Loucy (cell line): ENCODE results near the gene MED13L.

Experiments
- H2AFZ ChIP-seq: fragments of 200-600 bp; sonication (generic); 2 replicates; pipeline ENCODE4 v1.6.0; 2016; ENCODE audit warnings: antibody characterized with exemption, mild to moderate bottlenecking, low read length, moderate library complexity
- H3F3A ChIP-seq: fragments of 200-600 bp; 2 replicates; pipeline ENCODE4 v1.6.0; 2016; ENCODE audit warnings: antibody characterized with exemption, low read depth, mild to moderate bottlenecking
- H3K27me3 ChIP-seq: fragments of 200-600 bp; sonication (generic); 2 replicates; pipeline ENCODE4 v1.6.1; 2014; ENCODE audit warnings: low read length, mild to moderate bottlenecking; ENCODE audit not compliant: insufficient read depth, poor library complexity, severe bottlenecking
- H3K36me3 ChIP-seq: fragments of 200-600 bp; sonication (generic); 2 replicates; pipeline ENCODE4 v1.6.1; 2016; ENCODE audit warnings: low read length; ENCODE audit not compliant: insufficient read depth
- H3K4me1 ChIP-seq: fragments of 200-600 bp; sonication (generic); 2 replicates; pipeline ENCODE4 v1.5.1; 2014; ENCODE audit warnings: low read length, mild to moderate bottlenecking; ENCODE audit not compliant: insufficient read depth, poor library complexity, severe bottlenecking
- H3K4me2 ChIP-seq: fragments of 200-600 bp; sonication (generic); 2 replicates; pipeline ENCODE4 v1.6.0; 2014; ENCODE audit warnings: antibody characterized with exemption, low read length, low read depth, mild to moderate bottlenecking; ENCODE audit not compliant: poor library complexity, severe bottlenecking
- H3K4me3 ChIP-seq: fragments of 200-600 bp; sonication (generic); 2 replicates; pipeline ENCODE4 v1.5.1; 2014; ENCODE audit warnings: low read length, mild to moderate bottlenecking, mixed read lengths; ENCODE audit not compliant: poor library complexity, severe bottlenecking
- H3K79me2 ChIP-seq: fragments of 200-600 bp; sonication (generic); 2 replicates; pipeline ENCODE4 v1.6.1; 2014; ENCODE audit warnings: low read length; ENCODE audit not compliant: insufficient read depth
- H3K9ac ChIP-seq: fragments of 200-600 bp; sonication (generic); 2 replicates; pipeline ENCODE4 v1.6.0; 2014; ENCODE audit warnings: mild to moderate bottlenecking, low read depth, low read length, moderate library complexity; ENCODE audit not compliant: poor library complexity, severe bottlenecking
- H3K9me2 ChIP-seq: fragments of 200-600 bp; sonication (generic); replicated peaks from 2 replicates; pipeline ENCODE4 v1.6.1; 2016; ENCODE audit warnings: low read depth, low read length, mixed read lengths
- H3K9me3 ChIP-seq: fragments of 200-600 bp; sonication (generic); 2 replicates; pipeline ENCODE4 v1.6.1; 2014; ENCODE audit warnings: mild to moderate bottlenecking, antibody characterized with exemption, low read length, low read depth; ENCODE audit not compliant: insufficient read depth
- H4K20me1 ChIP-seq: fragments of 200-600 bp; sonication (generic); 2 replicates; pipeline ENCODE4 v1.6.0; 2014; ENCODE audit warnings: antibody characterized with exemption, low read length, mild to moderate bottlenecking; ENCODE audit not compliant: insufficient read depth, poor library complexity, severe bottlenecking
- CTCF ChIP-seq: fragments of 200-600 bp; sonication (generic); conservative IDR thresholded peaks from 2 replicates; pipeline ENCODE4 v1.5.1; 2014; ENCODE audit warnings: mild to moderate bottlenecking, antibody characterized with exemption, low read length
- EZH2phosphoT487 ChIP-seq: fragments of 200-600 bp; IDR thresholded peaks from 2 replicates; pipeline ENCODE4 v1.6.1; 2018; ENCODE audit warnings: antibody characterized with exemption, mild to moderate bottlenecking, moderate library complexity, borderline replicate concordance

MED13L gene

GRCh38 chr12:115934046-115934445, 343.4 kb downstream of the MED13L start:
- H3K79me2 ChIP-seq, result no peaks in the 10 kb centered on the region
- H4K20me1 ChIP-seq, result no peaks in the 10 kb centered on the region
- no peaks in the 10 kb centered on the region for H3K36me3 ChIP-seq
- H3K4me3 ChIP-seq, result no peak overlapping the region
- no peaks in the 10 kb centered on the region for H3K9me3 ChIP-seq
- no peaks in the 10 kb centered on the region for H3K27me3 ChIP-seq
- no peaks in the 10 kb centered on the region for H3F3A ChIP-seq
- H3K9me2 ChIP-seq, result no peaks in the 10 kb centered on the region
- no peak overlapping the region for H2AFZ ChIP-seq
- no peak overlapping the region for H3K4me2 ChIP-seq
- H3K4me1 ChIP-seq, result no peaks in the 10 kb centered on the region
- no peak overlapping the region for H3K9ac ChIP-seq
- TF ChIP-seq EZH2phosphoT487 (no peak), CTCF (no peak)

- TF ChIP-seq EZH2phosphoT487, result no peak
- no peak for TF ChIP-seq CTCF
- H4K20me1 ChIP-seq, result no peaks in the 10 kb centered on the region
- H3K36me3 ChIP-seq, result no peaks in the 10 kb centered on the region
- no peaks in the 10 kb centered on the region for H3K4me1 ChIP-seq
- H3K9me3 ChIP-seq, result no peaks in the 10 kb centered on the region
- no peak overlapping the region for H3K4me2 ChIP-seq
- H2AFZ ChIP-seq, result no peak overlapping the region
- no peaks in the 10 kb centered on the region for H3K9me2 ChIP-seq
- no peaks in the 10 kb centered on the region for H3K27me3 ChIP-seq
- H3F3A ChIP-seq, result no peaks in the 10 kb centered on the region
- H3K4me3 ChIP-seq, result no peak overlapping the region
- no peaks in the 10 kb centered on the region for H3K79me2 ChIP-seq
- H3K9ac ChIP-seq, result no peak overlapping the region
These were observed 345.4 kb downstream of the MED13L start for GRCh38 chr12:115932066-115932465.

GRCh38 chr12:115930336-115930735, 347.2 kb downstream of the MED13L start:
- Histone ChIP-seq H3K27me3 (no peaks in the 10 kb centered on the region), H4K20me1 (no peaks in the 10 kb centered on the region), H3K36me3 (no peaks in the 10 kb centered on the region), H3K4me2 (no peak overlapping the region), H3K4me3 (no peak overlapping the region), H3K4me1 (no peaks in the 10 kb centered on the region), H3K9me2 (no peaks in the 10 kb centered on the region), H3K79me2 (no peaks in the 10 kb centered on the region), H3F3A (no peaks in the 10 kb centered on the region), H3K9ac (no peak overlapping the region), H2AFZ (no peak overlapping the region), H3K9me3 (no peaks in the 10 kb centered on the region)
- TF ChIP-seq CTCF, result no peak
- no peak for TF ChIP-seq EZH2phosphoT487
